Stomach (tissue), 9 donors: ENCODE results near the gene DCDC2B. TPM values are rescaled to one million over a fixed set of nuclear protein-coding genes. Genes with fewer than 3 reads are reported as not detected.
A peak's percentile ranks its signal among the peaks of the same experiment; 100 is the strongest.

ENCODE experiments used
- DNase-seq, 2 donors: peaks; one replicate each; pipeline versions ENCODE4 v3.0.0 to v3.0.0-alpha.2; 2013 to 2019
- H3K27ac ChIP-seq, 5 donors: fragments of 200-600 bp in 4 of 5; sonication (generic) in 4 of 5; one replicate each; pipeline ENCODE4 v1.5.1; 2013 to 2019; ENCODE audit warnings: mild to moderate bottlenecking in 1 of 5, moderate library complexity in 1 of 5
- H3K27me3 ChIP-seq, 3 donors: fragments of 200-600 bp; sonication (generic); one replicate each; pipeline ENCODE4 v1.5.1; 2017 to 2019; ENCODE audit warnings: mixed run types in 1 of 3
- H3K36me3 ChIP-seq, 4 donors: fragments of 200-600 bp; sonication (generic); 1 replicate in 3 of 4; 2 replicates in 1 of 4; pipeline ENCODE4 v1.5.1; 2016 to 2019
- H3K4me1 ChIP-seq, 4 donors: fragments of 200-600 bp; sonication (generic); one replicate each; pipeline ENCODE4 v1.5.1; 2016 to 2019
- H3K4me3 ChIP-seq, 4 donors: fragments of 200-600 bp; sonication (generic) in 3 of 4; one replicate each; pipeline ENCODE4 v1.5.1; 2016 to 2019; ENCODE audit warnings: mild to moderate bottlenecking in 1 of 4
- H3K9me3 ChIP-seq, 4 donors: fragments of 200-600 bp; sonication (generic); one replicate each; pipeline ENCODE4 v1.5.1; 2016 to 2019
- EP300 ChIP-seq: sonication (generic); formaldehyde crosslinking; IDR thresholded peaks from one replicate; pipeline ENCODE4 v1.6.1; 2017; ENCODE audit warnings: antibody characterized with exemption
- POLR2A ChIP-seq, 4 donors: fragments of 450-650 bp; IDR thresholded peaks; one replicate each; pipeline ENCODE4 v1.6.1; 2016; ENCODE audit warnings: antibody characterized with exemption in 4 of 4, control low read depth in 2 of 4, mild to moderate bottlenecking in 1 of 4, moderate library complexity in 1 of 4
- POLR2AphosphoS5 ChIP-seq, 3 donors: sonication (generic); formaldehyde crosslinking; IDR thresholded peaks; one replicate each; pipeline ENCODE4 v1.6.1; 2016; ENCODE audit warnings: antibody characterized with exemption in 3 of 3
- WGBS, 5 donors: extraction: QIAGEN DNeasy Blood & Tissue Kit in 3 of 5; methylation state at CpG; one replicate each; pipeline versions ENCODE4 v1.1.5 to v1.1.7; 2013 to 2018; 5-methylcytosine and 5-hydroxymethylcytosine counted together
- intact Hi-C: fragments of 100-400 bp; cut with DNase I; formaldehyde crosslinking; loops from one replicate; pipeline ENCODE4 v1.15.1; 2023; ENCODE audit warnings: low total_unique reads
- polyA plus RNA-seq, 3 donors: library from polyadenylated mRNA; stranded (reverse); fragments of 200-250 nt; gene quantifications; one replicate each; pipeline ENCODE4 v1.2.3, GENCODE V29; 2013
- total RNA-seq, 5 donors: library from RNA; depleted of rRNA; stranded (reverse); fragments of >200 nt; gene quantifications; one replicate each; pipeline versions ENCODE4 v1.1.0 to v1.2.3, GENCODE V29; 2014 to 2016
- TF ChIP-seq, protein P1 (sequence below), 7 experiments: fragments of 450-650 bp in 4 of 7; fragments of 200-600 bp in 3 of 7; sonication (generic) in 3 of 7; IDR thresholded peaks; one replicate each; pipeline ENCODE4 v1.5.1; 2016 to 2019; ENCODE audit warnings: antibody characterized with exemption in 7 of 7, control low read depth in 2 of 7, mild to moderate bottlenecking in 1 of 7
- donor health status: healthy with polysubstance abuse.
- donor health status: Bipolar disorder and iron deficiency.
- donor health status: healthy.

Gene DCDC2B
- total and polyA plus RNA-seq, 8 donors, result not detected

- no peaks in the 10 kb centered on the region for H3K27me3 ChIP-seq
- WGBS, 5 donors, result 4 to 6% (median 6%) methylated on average over 20 to 36 of the region's 36 CpGs
- intact Hi-C loops, result no loop called here
- H3K36me3 ChIP-seq, result peaks cover 17 to 42% (median 40%) of the 10 kb centered on the region in 4 donors
- TF ChIP-seq POLR2A (IDR thresholded peaks at IDR 0.05), result no peak
- TF ChIP-seq EP300, result no peak
- TF ChIP-seq, protein P1, sequence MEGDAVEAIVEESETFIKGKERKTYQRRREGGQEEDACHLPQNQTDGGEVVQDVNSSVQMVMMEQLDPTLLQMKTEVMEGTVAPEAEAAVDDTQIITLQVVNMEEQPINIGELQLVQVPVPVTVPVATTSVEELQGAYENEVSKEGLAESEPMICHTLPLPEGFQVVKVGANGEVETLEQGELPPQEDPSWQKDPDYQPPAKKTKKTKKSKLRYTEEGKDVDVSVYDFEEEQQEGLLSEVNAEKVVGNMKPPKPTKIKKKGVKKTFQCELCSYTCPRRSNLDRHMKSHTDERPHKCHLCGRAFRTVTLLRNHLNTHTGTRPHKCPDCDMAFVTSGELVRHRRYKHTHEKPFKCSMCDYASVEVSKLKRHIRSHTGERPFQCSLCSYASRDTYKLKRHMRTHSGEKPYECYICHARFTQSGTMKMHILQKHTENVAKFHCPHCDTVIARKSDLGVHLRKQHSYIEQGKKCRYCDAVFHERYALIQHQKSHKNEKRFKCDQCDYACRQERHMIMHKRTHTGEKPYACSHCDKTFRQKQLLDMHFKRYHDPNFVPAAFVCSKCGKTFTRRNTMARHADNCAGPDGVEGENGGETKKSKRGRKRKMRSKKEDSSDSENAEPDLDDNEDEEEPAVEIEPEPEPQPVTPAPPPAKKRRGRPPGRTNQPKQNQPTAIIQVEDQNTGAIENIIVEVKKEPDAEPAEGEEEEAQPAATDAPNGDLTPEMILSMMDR (IDR thresholded peaks at IDR 0.05), result no peak
- no peak for TF ChIP-seq POLR2AphosphoS5 (IDR thresholded peaks at IDR 0.05)
- H3K4me1 ChIP-seq, result peaks cover 30 to 62% (median 48%) of the 10 kb centered on the region in 4 donors
- H3K4me3 ChIP-seq, result peak overlapping the region; percentile 64 to 78 (median 64)
- H3K27ac ChIP-seq, result peak overlapping the region; percentile 92 to 99 (median 97)
- no peaks in the 10 kb centered on the region for H3K9me3 ChIP-seq
- peak; percentile 54 to 77 for DNase-seq
Measured at GRCh38 chr1:32180186-32181060, 28.5 kb upstream of the DCDC2B start.

- Histone ChIP-seq H3K4me3 (peak overlapping the region; percentile 64 to 78 (median 64)), H3K27me3 (no peaks in the 10 kb centered on the region), H3K27ac (peak overlapping the region in 4 of 5 donors; percentile 44 to 97 (median 94)), H3K9me3 (no peaks in the 10 kb centered on the region), H3K4me1 (peaks cover 30 to 68% (median 53%) of the 10 kb centered on the region in 4 donors), H3K36me3 (peaks cover 17 to 48% (median 46%) of the 10 kb centered on the region in 4 donors)
- DNase-seq, result no peak
- WGBS, 5 donors, result 69 to 80% (median 77%) methylated on average over 8 to 9 of the region's 9 CpGs
- TF ChIP-seq, protein P1 (IDR thresholded peaks at IDR 0.05), result no peak
- TF ChIP-seq POLR2AphosphoS5 (IDR thresholded peaks at IDR 0.05) (no peak), POLR2A (IDR thresholded peaks at IDR 0.05) (no peak), EP300 (no peak)
- intact Hi-C loops, result no loop called here
Measured at GRCh38 chr1:32181065-32181464, 27.8 kb upstream of the DCDC2B start.

DNA sequence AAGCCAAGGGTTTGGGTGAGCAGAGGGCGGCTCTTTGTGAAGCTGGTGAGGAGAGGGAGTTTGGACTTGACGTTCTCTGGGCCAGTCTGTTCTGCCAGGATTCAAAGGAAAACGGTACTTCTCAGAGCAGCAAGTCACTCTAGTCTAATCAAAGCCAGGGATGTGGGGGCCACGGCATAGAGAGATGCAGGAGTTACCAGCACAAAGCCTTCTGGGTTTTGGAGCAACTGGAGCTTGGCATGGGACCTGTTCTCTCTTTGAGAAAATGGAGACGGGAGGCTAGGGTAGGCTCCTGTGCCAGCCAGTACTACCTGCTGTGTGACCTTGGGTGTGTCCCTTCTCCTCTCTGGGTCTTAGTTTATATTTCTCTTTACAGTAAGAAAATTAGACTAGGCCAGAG, 27.3 kb upstream of the DCDC2B start:
- intact Hi-C loops, result no loop called here
- Histone ChIP-seq H3K27ac (peak overlapping the region in 3 of 5 donors; percentile 44 to 97 (median 96)), H3K4me1 (peaks cover 30 to 73% (median 54%) of the 10 kb centered on the region in 4 donors), H3K4me3 (peak overlapping the region; percentile 64 to 78 (median 64)), H3K36me3 (peaks cover 17 to 53% (median 51%) of the 10 kb centered on the region in 4 donors), H3K27me3 (no peaks in the 10 kb centered on the region), H3K9me3 (no peaks in the 10 kb centered on the region)
- WGBS, 5 donors, result 67 to 82% (median 78%) methylated on average over 5 of the region's 5 CpGs
- TF ChIP-seq POLR2AphosphoS5 (IDR thresholded peaks at IDR 0.05) (no peak), EP300 (no peak), POLR2A (IDR thresholded peaks at IDR 0.05) (no peak)
- TF ChIP-seq, protein P1 (IDR thresholded peaks at IDR 0.05), result no peak
- DNase-seq, result no peak

DNA sequence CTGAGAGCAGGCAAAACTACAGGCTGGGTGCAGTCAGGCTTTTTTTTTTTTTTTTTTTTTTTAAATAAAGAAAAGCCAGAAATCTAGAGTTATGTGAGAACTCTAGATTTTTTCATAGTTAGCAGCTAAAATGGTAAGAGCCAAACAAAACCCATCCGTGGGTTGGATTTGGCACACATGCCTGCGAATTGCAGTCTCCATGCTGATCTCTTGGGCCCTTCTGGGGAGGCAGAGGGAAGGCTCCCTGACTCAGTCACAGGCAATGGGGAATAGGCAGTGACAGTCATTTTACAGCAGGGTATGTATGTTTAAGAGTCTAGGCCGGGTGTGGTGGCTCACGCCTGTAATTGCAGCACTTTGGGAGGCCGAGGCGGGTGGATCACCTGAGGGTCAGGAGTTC, 26.8 kb upstream of the DCDC2B start:
- intact Hi-C loops, result no loop called here
- TF ChIP-seq POLR2AphosphoS5 (IDR thresholded peaks at IDR 0.05), result no peak
- TF ChIP-seq EP300, result no peak
- no peak for TF ChIP-seq POLR2A (IDR thresholded peaks at IDR 0.05)
- TF ChIP-seq, protein P1 (IDR thresholded peaks at IDR 0.05), result no peak
- 79 to 91% (median 89%) methylated on average over 6 of the region's 6 CpGs for WGBS, 5 donors
- Histone ChIP-seq H3K36me3 (peaks cover 18 to 58% (median 56%) of the 10 kb centered on the region in 4 donors), H3K9me3 (no peaks in the 10 kb centered on the region), H3K27me3 (no peaks in the 10 kb centered on the region), H3K4me3 (peak overlapping the region in 2 of 4 donors; percentile 64 to 78), H3K27ac (peak overlapping the region in 3 of 5 donors; percentile 5 to 97 (median 44)), H3K4me1 (peaks cover 30 to 78% (median 54%) of the 10 kb centered on the region in 4 donors)
- no peak for DNase-seq
